ENCODE results near the gene NLGN1. TPM values are rescaled to one million over a fixed set of nuclear protein-coding genes. Genes with fewer than 3 reads are reported as not detected.

Gene NLGN1
- total and polyA plus RNA-seq, 5 donors, result 0.48 to 2.2 (median 0.97) TPM

GRCh38 chr3:174318181-174318580, 920.6 kb downstream of the NLGN1 start:
- DNase-seq (no peak), ATAC-seq (no peak)
- WGBS, result 85% methylated on average over 4 of the region's 4 CpGs
- H3K27me3 ChIP-seq (ENCODE audit: control insufficient read depth, insufficient read depth), result no peaks in the 10 kb centered on the region
- no peak overlapping the region for H3K27ac ChIP-seq (ENCODE audit: low read length)
- H3K4me3 ChIP-seq (ENCODE audit: low read length), result no peak overlapping the region
- no peaks in the 10 kb centered on the region for H3K9me3 ChIP-seq (ENCODE audit: control insufficient read depth, low read length)
- intact Hi-C loops (cut with DNase I), result no loop called here
- no peaks in the 10 kb centered on the region for H3K4me1 ChIP-seq (ENCODE audit: control insufficient read depth, insufficient read depth, low read length)

- DNase-seq, result no peak
- WGBS, result 60% methylated on average over 1 of the region's 1 CpG
- H3K4me1 ChIP-seq (ENCODE audit: control insufficient read depth, insufficient read depth, low read length), result no peaks in the 10 kb centered on the region
- H3K27me3 ChIP-seq (ENCODE audit: control insufficient read depth, insufficient read depth), result no peaks in the 10 kb centered on the region
- H3K4me3 ChIP-seq (ENCODE audit: low read length), result no peak overlapping the region
- intact Hi-C loops (cut with DNase I), result no loop called here
- H3K9me3 ChIP-seq (ENCODE audit: control insufficient read depth, low read length), result no peaks in the 10 kb centered on the region
- H3K27ac ChIP-seq (ENCODE audit: low read length), result no peak overlapping the region
- ATAC-seq, result no peak
These were observed 924.0 kb downstream of the NLGN1 start for GRCh38 chr3:174321548-174321947.

GRCh38 chr3:174322789-174323188, 925.2 kb downstream of the NLGN1 start:
- H3K9me3 ChIP-seq (ENCODE audit: control insufficient read depth, low read length), result no peaks in the 10 kb centered on the region
- H3K27ac ChIP-seq (ENCODE audit: low read length), result no peak overlapping the region
- H3K4me3 ChIP-seq (ENCODE audit: low read length), result no peak overlapping the region
- H3K27me3 ChIP-seq (ENCODE audit: control insufficient read depth, insufficient read depth), result no peaks in the 10 kb centered on the region
- ATAC-seq, result no peak
- no peak for DNase-seq
- WGBS, result 66% methylated on average over 2 of the region's 2 CpGs
- H3K4me1 ChIP-seq (ENCODE audit: control insufficient read depth, insufficient read depth, low read length), result no peaks in the 10 kb centered on the region
- intact Hi-C loops (cut with DNase I), result no loop called here

- no peaks in the 10 kb centered on the region for H3K27me3 ChIP-seq (ENCODE audit: control insufficient read depth, insufficient read depth)
- H3K4me3 ChIP-seq (ENCODE audit: low read length), result no peak overlapping the region
- ATAC-seq (no peak), DNase-seq (no peak)
- 93% methylated on average over 3 of the region's 3 CpGs for WGBS
- intact Hi-C loops (cut with DNase I), result no loop called here
- H3K9me3 ChIP-seq (ENCODE audit: control insufficient read depth, low read length), result no peaks in the 10 kb centered on the region
- H3K4me1 ChIP-seq (ENCODE audit: control insufficient read depth, insufficient read depth, low read length), result no peaks in the 10 kb centered on the region
- H3K27ac ChIP-seq (ENCODE audit: low read length), result no peak overlapping the region
These were observed 927.6 kb downstream of the NLGN1 start for GRCh38 chr3:174325171-174325570.

- no peak for ATAC-seq
- no peak for DNase-seq
- WGBS, result 60% methylated on average over 7 of the region's 7 CpGs
These were observed 928.5 kb downstream of the NLGN1 start for GRCh38 chr3:174325834-174326700.

GRCh38 chr3:174329321-174329720, 931.8 kb downstream of the NLGN1 start:
- 83% methylated on average over 3 of the region's 3 CpGs for WGBS
- DNase-seq (no peak), ATAC-seq (no peak)
- H3K27ac ChIP-seq (ENCODE audit: low read length), result no peak overlapping the region
- H3K9me3 ChIP-seq (ENCODE audit: control insufficient read depth, low read length), result no peaks in the 10 kb centered on the region
- no peaks in the 10 kb centered on the region for H3K4me1 ChIP-seq (ENCODE audit: control insufficient read depth, insufficient read depth, low read length)
- intact Hi-C loops (cut with DNase I), result no loop called here
- H3K27me3 ChIP-seq (ENCODE audit: control insufficient read depth, insufficient read depth), result no peaks in the 10 kb centered on the region
- H3K4me3 ChIP-seq (ENCODE audit: low read length), result no peak overlapping the region

More at GRCh38 chr3:174325834-174326700, 928.5 kb downstream of the NLGN1 start:
- intact Hi-C loops (cut with DNase I), result no loop called here
- Histone ChIP-seq H3K27ac (ENCODE audit: low read length) (no peak overlapping the region), H3K27me3 (ENCODE audit: control insufficient read depth, insufficient read depth) (no peaks in the 10 kb centered on the region), H3K4me1 (ENCODE audit: control insufficient read depth, insufficient read depth, low read length) (no peaks in the 10 kb centered on the region), H3K9me3 (ENCODE audit: control insufficient read depth, low read length) (no peaks in the 10 kb centered on the region), H3K4me3 (ENCODE audit: low read length) (no peak overlapping the region)

- H3K27ac ChIP-seq (ENCODE audit: low read length), result no peak overlapping the region
- intact Hi-C loops (cut with DNase I), result no loop called here
- H3K4me3 ChIP-seq (ENCODE audit: low read length), result no peak overlapping the region
- ATAC-seq (no peak), DNase-seq (no peak)
- no peaks in the 10 kb centered on the region for H3K9me3 ChIP-seq (ENCODE audit: control insufficient read depth, low read length)
- no peaks in the 10 kb centered on the region for H3K4me1 ChIP-seq (ENCODE audit: control insufficient read depth, insufficient read depth, low read length)
- H3K27me3 ChIP-seq (ENCODE audit: control insufficient read depth, insufficient read depth), result no peaks in the 10 kb centered on the region
These were observed 932.8 kb downstream of the NLGN1 start for GRCh38 chr3:174330303-174330702.

GRCh38 chr3:174331095-174331800, 933.7 kb downstream of the NLGN1 start:
- no peak overlapping the region for H3K27ac ChIP-seq (ENCODE audit: low read length)
- no peaks in the 10 kb centered on the region for H3K4me1 ChIP-seq (ENCODE audit: control insufficient read depth, insufficient read depth, low read length)
- intact Hi-C loops (cut with DNase I), result no loop called here
- WGBS, result 75% methylated on average over 6 of the region's 6 CpGs
- DNase-seq, result no peak
- H3K9me3 ChIP-seq (ENCODE audit: control insufficient read depth, low read length), result no peaks in the 10 kb centered on the region
- ATAC-seq, result peak in 1 of 2 donors; percentile 43
- no peaks in the 10 kb centered on the region for H3K27me3 ChIP-seq (ENCODE audit: control insufficient read depth, insufficient read depth)
- no peak overlapping the region for H3K4me3 ChIP-seq (ENCODE audit: low read length)

- DNase-seq (no peak), ATAC-seq (no peak)
- Histone ChIP-seq H3K4me1 (ENCODE audit: control insufficient read depth, insufficient read depth, low read length) (no peaks in the 10 kb centered on the region), H3K9me3 (ENCODE audit: control insufficient read depth, low read length) (no peaks in the 10 kb centered on the region), H3K27me3 (ENCODE audit: control insufficient read depth, insufficient read depth) (no peaks in the 10 kb centered on the region), H3K4me3 (ENCODE audit: low read length) (no peak overlapping the region), H3K27ac (ENCODE audit: low read length) (no peak overlapping the region)
- intact Hi-C loops (cut with DNase I), result no loop called here
- WGBS, result 77% methylated on average over 2 of the region's 2 CpGs
These were observed 934.8 kb downstream of the NLGN1 start for GRCh38 chr3:174332391-174332790.

GRCh38 chr3:174333640-174334039, 936.1 kb downstream of the NLGN1 start:
- intact Hi-C loops (cut with DNase I), result no loop called here
- DNase-seq, result no peak
- WGBS, result 77% methylated on average over 2 of the region's 2 CpGs
- no peaks in the 10 kb centered on the region for H3K4me1 ChIP-seq (ENCODE audit: control insufficient read depth, insufficient read depth, low read length)
- no peaks in the 10 kb centered on the region for H3K27me3 ChIP-seq (ENCODE audit: control insufficient read depth, insufficient read depth)
- ATAC-seq, result no peak
- no peak overlapping the region for H3K27ac ChIP-seq (ENCODE audit: low read length)
- no peaks in the 10 kb centered on the region for H3K9me3 ChIP-seq (ENCODE audit: control insufficient read depth, low read length)
- no peak overlapping the region for H3K4me3 ChIP-seq (ENCODE audit: low read length)

GRCh38 chr3:174334111-174334510, 936.6 kb downstream of the NLGN1 start:
- Histone ChIP-seq H3K27ac (ENCODE audit: low read length) (no peak overlapping the region), H3K4me3 (ENCODE audit: low read length) (no peak overlapping the region), H3K4me1 (ENCODE audit: control insufficient read depth, insufficient read depth, low read length) (no peaks in the 10 kb centered on the region), H3K9me3 (ENCODE audit: control insufficient read depth, low read length) (no peaks in the 10 kb centered on the region), H3K27me3 (ENCODE audit: control insufficient read depth, insufficient read depth) (no peaks in the 10 kb centered on the region)
- DNase-seq (no peak), ATAC-seq (no peak)
- intact Hi-C loops (cut with DNase I), result no loop called here
- 84% methylated on average over 3 of the region's 3 CpGs for WGBS

Measured in right cardiac atrium (tissue), 5 donors.